GM19438 (cell line): ENCODE data around the gene DTNB.

Experiments used
- ATAC-seq: cut with Tn5 transposase; IDR thresholded peaks from one replicate; pipeline ENCODE4 v1.9.1; 2021; ENCODE audit warnings: low read depth; ENCODE audit not compliant: unreplicated experiment

The DTNB gene

GRCh38 chr2:25478736-25479135, 194.6 kb downstream of the DTNB start:
- no peak for ATAC-seq

GRCh38 chr2:25473758-25474340, 199.5 kb downstream of the DTNB start:
- no peak for ATAC-seq

GRCh38 chr2:25473131-25473530, 200.2 kb downstream of the DTNB start:
- no peak for ATAC-seq

GRCh38 chr2:25470806-25471205, 202.6 kb downstream of the DTNB start:
- ATAC-seq, result no peak

- no peak for ATAC-seq
Observed at GRCh38 chr2:25467743-25468142, 205.6 kb downstream of the DTNB start.

- ATAC-seq, result no peak
Observed at GRCh38 chr2:25462021-25462420, 211.4 kb downstream of the DTNB start.

GRCh38 chr2:25460261-25460905, 213.0 kb downstream of the DTNB start:
- ATAC-seq, result no peak

GRCh38 chr2:25454824-25455611, 218.4 kb downstream of the DTNB start:
- no peak for ATAC-seq

- ATAC-seq, result peak; percentile 78
Observed at GRCh38 chr2:25453199-25453905, 220.0 kb downstream of the DTNB start.

- no peak for ATAC-seq
Observed at GRCh38 chr2:25448808-25449207, 224.6 kb downstream of the DTNB start.

- no peak for ATAC-seq
Observed at GRCh38 chr2:25447018-25447417, 226.4 kb downstream of the DTNB start.

GRCh38 chr2:25446122-25446521, 227.3 kb downstream of the DTNB start:
- ATAC-seq, result no peak

GRCh38 chr2:25445464-25445863, 227.9 kb downstream of the DTNB start:
- ATAC-seq, result no peak

GRCh38 chr2:25444608-25445270, 228.6 kb downstream of the DTNB start:
- ATAC-seq, result no peak

- ATAC-seq, result no peak
Observed at GRCh38 chr2:25443766-25444165, 229.6 kb downstream of the DTNB start.

- ATAC-seq, result no peak
Observed at GRCh38 chr2:25441353-25441752, 232.0 kb downstream of the DTNB start.

- no peak for ATAC-seq
Observed at GRCh38 chr2:25438793-25439192, 234.6 kb downstream of the DTNB start.

GRCh38 chr2:25437881-25438662, 235.3 kb downstream of the DTNB start:
- ATAC-seq, result no peak

GRCh38 chr2:25435421-25435820, 238.0 kb downstream of the DTNB start:
- no peak for ATAC-seq

- ATAC-seq, result no peak
Observed at GRCh38 chr2:25431604-25432003, 241.8 kb downstream of the DTNB start.
